ENCODE measurements around the gene GLT1D1. TPM values are rescaled to one million over a fixed set of nuclear protein-coding genes. Genes with fewer than 3 reads are reported as not detected.

Gene GLT1D1
- not detected for total RNA-seq

DNA sequence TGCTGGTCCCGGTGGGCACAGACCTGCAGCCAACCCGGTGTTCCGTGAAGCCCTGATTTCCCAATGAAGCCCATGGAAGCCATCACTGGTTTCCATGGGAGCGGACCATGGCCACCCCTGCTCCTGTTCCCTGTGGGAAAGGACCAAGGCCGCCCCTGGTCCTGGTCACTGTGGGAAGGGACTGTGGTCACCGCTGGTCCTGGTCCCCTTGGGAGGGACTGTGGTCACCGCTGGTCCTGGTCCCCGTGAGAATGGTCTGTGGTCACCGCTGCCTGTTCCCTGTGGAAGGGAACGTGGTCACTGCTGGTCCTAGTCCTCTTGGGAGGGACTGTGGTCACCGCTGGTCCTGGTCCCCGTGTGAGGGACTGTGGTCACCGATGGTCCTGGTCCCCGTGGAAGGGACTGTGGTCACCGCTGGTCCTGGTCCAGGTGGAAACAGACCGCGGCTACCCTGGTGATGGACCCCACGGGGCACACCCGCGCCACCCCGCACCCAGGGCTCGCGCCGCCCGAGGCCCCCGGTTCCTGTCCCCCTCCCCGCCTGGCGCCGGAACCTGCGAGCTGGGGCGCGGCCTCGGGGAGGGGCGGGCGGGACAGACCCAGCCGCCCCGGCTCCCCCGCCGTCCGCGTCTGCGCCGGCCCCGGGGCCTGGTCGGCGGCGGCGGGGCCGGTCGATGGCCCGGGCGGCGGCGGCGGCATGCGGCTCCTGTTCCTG lies at the start of gene GLT1D1:
TSS of gene GLT1D1 (plus strand) at position 594 of the 715 bp plus-strand sequence. CDS start at position 698, 104 bp downstream.

DNA sequence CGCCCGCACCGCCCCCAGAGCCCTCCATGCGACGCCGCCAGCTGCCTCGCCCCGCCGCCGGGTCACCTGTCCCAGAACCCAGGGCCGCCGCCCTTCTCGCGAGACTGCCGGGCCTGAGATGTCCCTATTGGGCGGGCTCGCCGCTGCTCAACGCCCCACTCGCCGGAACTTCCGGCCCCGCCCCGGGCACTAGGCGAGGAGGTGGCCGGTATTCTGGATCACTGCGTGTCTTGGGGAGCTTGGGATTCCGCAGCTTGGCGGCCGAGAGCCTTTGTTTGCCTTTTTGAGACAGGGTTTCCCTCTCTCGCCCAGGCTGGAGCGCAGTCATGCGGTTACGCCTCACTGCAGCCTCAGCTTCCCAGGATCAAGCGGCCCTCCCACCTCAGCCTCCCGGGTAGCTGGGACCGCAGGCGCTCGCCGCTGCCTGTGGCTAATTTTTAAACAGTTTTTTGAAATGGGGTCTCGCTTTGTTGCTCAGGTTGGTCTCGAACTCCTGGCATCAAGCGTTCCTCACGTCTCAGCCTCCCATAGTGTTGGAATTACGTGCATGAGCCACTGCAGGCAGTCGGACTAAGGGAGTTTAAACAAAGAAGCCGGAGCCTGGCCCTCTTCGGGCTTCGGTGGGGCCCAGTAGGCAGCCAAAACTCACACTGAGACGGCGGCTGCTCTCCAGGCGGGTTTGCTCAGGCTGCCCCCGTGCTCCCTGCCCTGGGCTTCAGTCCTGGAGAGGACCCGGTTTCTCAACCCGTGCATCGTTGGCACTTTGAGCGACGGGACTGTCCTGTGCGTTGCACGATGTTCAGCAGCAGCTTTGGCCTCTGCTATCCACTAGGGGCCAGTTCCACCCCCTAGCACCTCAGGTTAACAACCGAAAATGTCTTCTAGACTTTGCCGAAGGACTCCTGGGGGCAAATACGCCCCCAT lies 29.1 kb upstream of the GLT1D1 start, which contains the start of gene SLC15A4:
TSS of gene SLC15A4 (minus strand) at position 43 of the 924 bp plus-strand sequence. CDS start at position 28, 15 bp downstream.

Other genes starting within 250 kb of the GLT1D1 start
- gene SLC15A4, start 29.5 kb upstream of the GLT1D1 start, total RNA-seq = 10 to 100 TPM; 24.9 to 25.2 TPM

Data from activated naive CD4-positive, alpha-beta T cell treated with anti-CD3 and anti-CD28 coated beads, Interleukin-2, amount 10 ng/mL, durations not matched to agents 5 hours and 36 hours (primary cell).